AG10803 (cell line): ENCODE data around the gene PDK1.

Experiments used
- DNase-seq: peaks from one replicate; pipeline ENCODE4 v3.0.0; 2010; ENCODE audit warnings: low read depth
- H3K4me3 ChIP-seq: 2 replicates; pipeline ENCODE4 v1.5.1; 2011; ENCODE audit warnings: mild to moderate bottlenecking, low read length, control low read depth
- CTCF ChIP-seq: conservative IDR thresholded peaks from 2 replicates; pipeline ENCODE4 v1.5.1; 2011; ENCODE audit warnings: mild to moderate bottlenecking, low read length, control low read depth, inconsistent platforms

The PDK1 gene

GRCh38 chr2:172555522-172556283 lies at the start of gene PDK1:
TSS of gene PDK1 (plus strand) at chr2:172556090. CDS start at chr2:172556151, 61 bp downstream.
- DNase-seq, result peak; percentile 88
- TF ChIP-seq CTCF, result no peak
- peak within 1 kb of the TSS; percentile 90 for H3K4me3 ChIP-seq

- no peak overlapping the region for H3K4me3 ChIP-seq
- DNase-seq, result no peak
- TF ChIP-seq CTCF, result no peak
Observed at GRCh38 chr2:172507199-172507598, 48.7 kb upstream of the PDK1 start.

GRCh38 chr2:172510088-172510487 lies 45.8 kb upstream of the PDK1 start:
- no peak for DNase-seq
- TF ChIP-seq CTCF, result no peak
- H3K4me3 ChIP-seq, result no peak overlapping the region

- TF ChIP-seq CTCF, result no peak
- DNase-seq, result no peak
- no peak overlapping the region for H3K4me3 ChIP-seq
Observed at GRCh38 chr2:172510548-172510947, 45.3 kb upstream of the PDK1 start.

GRCh38 chr2:172512810-172513523 lies 42.9 kb upstream of the PDK1 start:
- no peak for TF ChIP-seq CTCF
- H3K4me3 ChIP-seq, result no peak overlapping the region
- no peak for DNase-seq

- TF ChIP-seq CTCF, result no peak
- no peak overlapping the region for H3K4me3 ChIP-seq
- no peak for DNase-seq
Observed at GRCh38 chr2:172513524-172513900, 42.4 kb upstream of the PDK1 start.
